CD4-positive, alpha-beta T cell (primary cell): ENCODE data around the gene SLC37A3. TPM values are rescaled to one million over a fixed set of nuclear protein-coding genes. Genes with fewer than 3 reads are reported as not detected.

Experiments
- ATAC-seq: fragments of 200-7000 bp; cut with Tn5 transposase; one replicate; pipeline ENCODE4 v1.10.0; 2022; ENCODE audit warnings: mild to moderate bottlenecking; ENCODE audit not compliant: poor library complexity
- CTCF ChIA-PET: fragments of 350-600 bp; sonication (Branson Sonifier 250); formaldehyde crosslinking; loops from one replicate; lab custom pipeline; 2021; ENCODE audit warnings: antibody characterized with exemption, inconsistent platforms; lab: Charles Lee
- POLR2A ChIA-PET: fragments of 350-600 bp; sonication (Branson Sonifier 250); formaldehyde crosslinking; loops from one replicate; lab custom pipeline; 2021; ENCODE audit warnings: antibody characterized with exemption, inconsistent platforms; lab: Charles Lee
- DNase-seq, 14 experiments: peaks; one replicate each; pipeline ENCODE4 v3.0.0-alpha.2; 2013 to 2020; ENCODE audit warnings: mixed read lengths in 2 of 14
- H3K27ac ChIP-seq, 2 donors: one replicate each; pipeline versions ENCODE4 v1.5.1 to v1.7.0; 2013; ENCODE audit warnings: low read length in 2 of 2, low read depth in 1 of 2, mild to moderate bottlenecking in 1 of 2
- H3K27me3 ChIP-seq, 2 experiments: 1 replicate in 1 of 2; 2 replicates in 1 of 2; pipeline versions ENCODE4 v1.6.1 to v1.7.0; 2013; ENCODE audit warnings: low read length in 2 of 2, control low read depth in 1 of 2, mild to moderate bottlenecking in 1 of 2, moderate library complexity in 1 of 2; ENCODE audit not compliant: insufficient read depth in 2 of 2, control insufficient read depth in 1 of 2
- H3K36me3 ChIP-seq: one replicate; pipeline ENCODE4 v1.6.1; 2013; ENCODE audit warnings: low read length, control low read depth; ENCODE audit not compliant: insufficient read depth
- H3K4me1 ChIP-seq: one replicate; pipeline ENCODE4 v1.6.1; 2013; ENCODE audit warnings: low read length, control low read depth; ENCODE audit not compliant: insufficient read depth
- H3K4me3 ChIP-seq: one replicate; pipeline ENCODE4 v1.5.1; 2013; ENCODE audit warnings: mild to moderate bottlenecking, low read length, moderate library complexity
- H3K9me3 ChIP-seq, 2 experiments: 1 replicate in 1 of 2; 2 replicates in 1 of 2; pipeline versions ENCODE4 v1.6.1 to v1.7.0; 2013; ENCODE audit warnings: low read length in 2 of 2, mild to moderate bottlenecking in 2 of 2, control low read depth in 1 of 2, moderate library complexity in 1 of 2; ENCODE audit not compliant: control insufficient read depth in 1 of 2, insufficient read depth in 1 of 2
- H3K27ac Mint-ChIP-seq: one replicate; pipeline ENCODE4 v1.8.0; 2020; ENCODE audit warnings: mixed read lengths
- H3K27me3 Mint-ChIP-seq: one replicate; pipeline ENCODE4 v1.8.0; 2021; ENCODE audit warnings: mixed read lengths
- H3K36me3 Mint-ChIP-seq: one replicate; pipeline ENCODE4 v1.8.0; 2021; ENCODE audit warnings: low read depth, mixed read lengths
- H3K4me1 Mint-ChIP-seq: one replicate; pipeline ENCODE4 v1.8.0; 2021; ENCODE audit warnings: low read depth, mixed read lengths
- H3K4me3 Mint-ChIP-seq: one replicate; pipeline ENCODE4 v1.8.0; 2020; ENCODE audit warnings: mild to moderate bottlenecking, mixed read lengths
- H3K9me3 Mint-ChIP-seq: one replicate; pipeline ENCODE4 v1.8.0; 2020; ENCODE audit warnings: mixed read lengths
- intact Hi-C, 2 experiments: fragments of 100-400 bp; cut with DNase I in 1 of 2; cut with micrococcal nuclease in 1 of 2; formaldehyde crosslinking; loops; one replicate each; pipeline versions ENCODE4 v1.15.1 to v1.9.0; 2023 to 2025; cut with DNase I, micrococcal nuclease
- total RNA-seq, 174 experiments: library from RNA in 2 of 174; stranded (reverse) in 2 of 174; gene quantifications; one replicate each; pipeline ENCODE4 v1.2.3 and lab custom pipeline; 2021 to 2026
- TF ChIP-seq, protein P1 (sequence below): fragments of 200-600 bp; IDR thresholded peaks from one replicate; pipeline ENCODE4 v1.8.0; 2022; ENCODE audit warnings: antibody characterized with exemption, mild to moderate bottlenecking

The SLC37A3 gene
- total RNA-seq, 2 experiments from 2014 or later: 23.5 to 25.6 TPM

DNA sequence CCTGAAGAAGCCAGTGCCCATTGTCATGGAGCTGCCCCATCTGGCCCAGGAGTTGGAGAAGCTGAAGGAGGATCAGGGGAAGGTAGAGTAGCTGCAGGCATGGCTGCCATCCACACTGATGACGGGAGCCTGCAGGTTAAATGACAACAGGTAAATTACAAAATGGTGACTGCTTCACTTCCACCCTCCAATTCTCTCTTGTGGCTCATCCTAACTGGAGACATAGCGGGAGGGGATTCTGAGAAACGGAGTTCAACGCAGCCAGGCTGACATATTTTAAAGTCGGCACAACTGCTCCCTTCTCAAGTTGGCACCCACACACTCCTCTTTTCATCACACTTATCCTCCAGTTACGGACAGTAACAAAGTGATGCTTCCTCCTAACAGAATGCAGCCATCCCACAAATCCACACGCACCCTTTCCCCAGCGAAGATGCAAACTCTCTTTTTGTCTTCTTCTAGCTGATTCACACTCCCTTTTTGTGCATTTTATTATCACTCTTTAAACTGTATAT lies 103.0 kb downstream of the SLC37A3 start:
- Histone ChIP-seq H3K4me1 (no peaks in the 10 kb centered on the region), H3K9me3 (no peaks in the 10 kb centered on the region), H3K27ac (no peak overlapping the region), H3K4me3 (no peak overlapping the region), H3K27me3 (no peaks in the 10 kb centered on the region), H3K36me3 (no peaks in the 10 kb centered on the region)
- TF ChIP-seq, protein P1, sequence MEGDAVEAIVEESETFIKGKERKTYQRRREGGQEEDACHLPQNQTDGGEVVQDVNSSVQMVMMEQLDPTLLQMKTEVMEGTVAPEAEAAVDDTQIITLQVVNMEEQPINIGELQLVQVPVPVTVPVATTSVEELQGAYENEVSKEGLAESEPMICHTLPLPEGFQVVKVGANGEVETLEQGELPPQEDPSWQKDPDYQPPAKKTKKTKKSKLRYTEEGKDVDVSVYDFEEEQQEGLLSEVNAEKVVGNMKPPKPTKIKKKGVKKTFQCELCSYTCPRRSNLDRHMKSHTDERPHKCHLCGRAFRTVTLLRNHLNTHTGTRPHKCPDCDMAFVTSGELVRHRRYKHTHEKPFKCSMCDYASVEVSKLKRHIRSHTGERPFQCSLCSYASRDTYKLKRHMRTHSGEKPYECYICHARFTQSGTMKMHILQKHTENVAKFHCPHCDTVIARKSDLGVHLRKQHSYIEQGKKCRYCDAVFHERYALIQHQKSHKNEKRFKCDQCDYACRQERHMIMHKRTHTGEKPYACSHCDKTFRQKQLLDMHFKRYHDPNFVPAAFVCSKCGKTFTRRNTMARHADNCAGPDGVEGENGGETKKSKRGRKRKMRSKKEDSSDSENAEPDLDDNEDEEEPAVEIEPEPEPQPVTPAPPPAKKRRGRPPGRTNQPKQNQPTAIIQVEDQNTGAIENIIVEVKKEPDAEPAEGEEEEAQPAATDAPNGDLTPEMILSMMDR: no peak
- Mint-ChIP-seq H3K36me3 (no peaks in the 10 kb centered on the region), H3K4me3 (no peak overlapping the region), H3K4me1 (no peaks in the 10 kb centered on the region), H3K27me3 (no peaks in the 10 kb centered on the region), H3K9me3 (no peaks in the 10 kb centered on the region), H3K27ac (no peak overlapping the region)
- ChIA-PET CTCF (no interaction called here), POLR2A (interaction anchor here (0.9 kb wide), 1 partner anchor 43 kb away, joined by 3 read pairs; no protein-coding TSS in a partner anchor)
- ATAC-seq: no peak
- no peak for DNase-seq
- intact Hi-C loops: no loop called here

DNA sequence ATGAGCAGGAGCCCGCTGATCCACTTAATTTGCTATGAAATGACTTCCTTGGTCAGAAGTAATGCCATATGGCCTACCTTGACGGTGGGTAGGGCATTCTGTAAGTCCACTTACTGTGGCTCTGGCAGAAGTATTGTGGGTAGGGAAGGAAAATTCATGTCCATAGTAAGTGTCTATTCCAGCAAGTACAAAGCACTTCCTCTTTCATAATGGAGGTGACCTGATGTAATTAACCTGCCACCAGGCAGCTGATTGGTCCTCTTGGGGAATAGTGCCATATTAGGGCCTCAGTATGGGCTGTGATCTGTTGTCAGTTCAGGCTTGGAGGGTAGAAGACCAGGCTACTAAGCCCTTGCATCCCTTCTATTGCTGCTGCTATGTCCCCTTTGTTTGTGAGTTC lies 103.9 kb downstream of the SLC37A3 start:
- Histone ChIP-seq H3K9me3 (no peaks in the 10 kb centered on the region), H3K36me3 (no peaks in the 10 kb centered on the region), H3K4me1 (no peaks in the 10 kb centered on the region), H3K4me3 (no peak overlapping the region), H3K27me3 (no peaks in the 10 kb centered on the region), H3K27ac (no peak overlapping the region)
- Mint-ChIP-seq H3K4me3 (no peak overlapping the region), H3K27ac (no peak overlapping the region), H3K9me3 (no peaks in the 10 kb centered on the region), H3K27me3 (no peaks in the 10 kb centered on the region), H3K4me1 (no peaks in the 10 kb centered on the region), H3K36me3 (no peaks in the 10 kb centered on the region)
- ChIA-PET POLR2A (interaction anchor here (0.9 kb wide), 1 partner anchor 42 kb away, joined by 3 read pairs; no protein-coding TSS in a partner anchor), CTCF (no interaction called here)
- TF ChIP-seq, protein P1: no peak
- ATAC-seq (no peak), DNase-seq (no peak)
- intact Hi-C loops: no loop called here

DNA sequence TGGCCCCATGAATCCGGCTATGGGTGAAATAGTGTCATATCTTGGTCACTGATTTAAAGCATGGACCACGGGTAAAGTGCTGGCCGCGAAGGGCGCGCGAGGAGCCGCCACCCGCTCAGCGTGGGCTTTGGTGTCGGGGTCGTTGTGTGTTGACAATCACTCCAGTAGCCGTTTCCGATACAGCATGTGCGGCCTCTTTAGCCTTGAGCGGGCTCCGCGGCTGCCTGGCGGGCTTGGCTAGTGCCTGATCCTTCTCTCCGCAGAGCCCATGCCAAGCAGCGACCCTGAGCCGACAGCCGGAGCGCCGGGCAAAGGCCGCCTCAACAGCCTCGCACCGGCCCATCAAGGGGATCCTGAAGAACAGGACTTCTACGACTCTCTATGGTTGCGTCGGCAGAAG lies 105.9 kb downstream of the SLC37A3 start:
- ATAC-seq: no peak
- TF ChIP-seq, protein P1: no peak
- H3K9me3 ChIP-seq: no peaks in the 10 kb centered on the region
- Mint-ChIP-seq H3K4me3 (no peak overlapping the region), H3K9me3 (no peaks in the 10 kb centered on the region), H3K27ac (no peak overlapping the region), H3K4me1 (no peaks in the 10 kb centered on the region), H3K27me3 (no peaks in the 10 kb centered on the region), H3K36me3 (no peaks in the 10 kb centered on the region)
- H3K4me1 ChIP-seq: no peaks in the 10 kb centered on the region
- H3K4me3 ChIP-seq: no peak overlapping the region
- DNase-seq: no peak
- CTCF ChIA-PET: no interaction called here
- intact Hi-C loops: no loop called here
- H3K27ac ChIP-seq: no peak overlapping the region
- no peaks in the 10 kb centered on the region for H3K27me3 ChIP-seq
- POLR2A ChIA-PET: no interaction called here
- no peaks in the 10 kb centered on the region for H3K36me3 ChIP-seq
